SU-DHL-6 (cell line): ENCODE results near the gene PHACTR3.
A peak's percentile ranks its signal among the peaks of the same experiment; 100 is the strongest.

Source experiments
- H2AFZ ChIP-seq: fragments of 200-600 bp; sonication (generic); 2 replicates; pipeline ENCODE4 v1.6.1; 2014; ENCODE audit warnings: low read depth, mild to moderate bottlenecking, moderate library complexity, mixed read lengths, antibody characterized with exemption, low read length; ENCODE audit not compliant: severe bottlenecking
- H3F3A ChIP-seq: fragments of 200-600 bp; shearing (Covaris generic); 2 replicates; pipeline ENCODE4 v1.6.0; 2016; ENCODE audit warnings: antibody characterized with exemption, mild to moderate bottlenecking; ENCODE audit not compliant: insufficient read depth
- H3K27ac ChIP-seq: fragments of 200-600 bp; sonication (generic); 2 replicates; pipeline ENCODE4 v1.5.1; 2016; ENCODE audit warnings: low read depth, mild to moderate bottlenecking, low read length, moderate library complexity, mixed read lengths
- H3K27me3 ChIP-seq: fragments of 200-600 bp; sonication (generic), shearing (Covaris generic); 2 replicates; pipeline ENCODE4 v1.6.0; 2014; ENCODE audit warnings: mild to moderate bottlenecking, low read length
- H3K36me3 ChIP-seq: fragments of 200-600 bp; sonication (generic); 2 replicates; pipeline ENCODE4 v1.6.1; 2014; ENCODE audit warnings: mild to moderate bottlenecking, low read length, mixed read lengths
- H3K4me2 ChIP-seq: fragments of 300-600, 200-600 bp; shearing (Covaris generic), sonication (generic); 2 replicates; pipeline ENCODE4 v1.6.0; 2014; ENCODE audit warnings: low read length, low read depth, mild to moderate bottlenecking; ENCODE audit not compliant: poor library complexity, severe bottlenecking
- H3K4me3 ChIP-seq: fragments of 200-600 bp; sonication (generic); 2 replicates; pipeline ENCODE4 v1.5.1; 2014; ENCODE audit warnings: antibody characterized with exemption, low read length, mild to moderate bottlenecking, mixed read lengths; ENCODE audit not compliant: insufficient read depth, poor library complexity, severe bottlenecking
- H3K79me2 ChIP-seq: fragments of 200-600 bp; sonication (generic); 2 replicates; pipeline ENCODE4 v1.6.1; 2014; ENCODE audit warnings: mild to moderate bottlenecking, low read length, moderate library complexity; ENCODE audit not compliant: insufficient read depth
- H3K9ac ChIP-seq: fragments of 200-600 bp; sonication (generic); 2 replicates; pipeline ENCODE4 v1.7.0; 2014; ENCODE audit warnings: mild to moderate bottlenecking, low read length
- H3K9me2 ChIP-seq: fragments of 200-600 bp; sonication (generic); replicated peaks from 2 replicates; pipeline ENCODE4 v1.6.1; 2014; ENCODE audit warnings: low read length; ENCODE audit not compliant: insufficient read depth
- H3K9me3 ChIP-seq: fragments of 200-600 bp; sonication (generic); 2 replicates; pipeline ENCODE4 v1.6.1; 2014; ENCODE audit warnings: low read length, mixed read lengths; ENCODE audit not compliant: insufficient read depth
- H4K20me1 ChIP-seq: fragments of 200-600 bp; sonication (generic); 2 replicates; pipeline ENCODE4 v1.6.1; 2014; ENCODE audit warnings: low read depth, mild to moderate bottlenecking, antibody characterized with exemption, low read length, moderate library complexity, mixed read lengths
- EZH2phosphoT487 ChIP-seq: fragments of 200-600 bp; sonication (generic), shearing (Covaris generic); conservative IDR thresholded peaks from 2 replicates; pipeline ENCODE4 v1.6.1; 2018; ENCODE audit warnings: mild to moderate bottlenecking, antibody characterized with exemption, low read length, moderate library complexity, mixed read lengths
- TF ChIP-seq, protein P1 (sequence below): fragments of 200-600 bp; sonication (generic); IDR thresholded peaks from one replicate; pipeline ENCODE4 v1.5.1; 2017; ENCODE audit warnings: antibody characterized with exemption, mild to moderate bottlenecking, low read length, moderate library complexity; ENCODE audit not compliant: insufficient read depth, poor library complexity, severe bottlenecking

PHACTR3 gene

GRCh38 chr20:59559863-59560262 is 44.5 kb upstream of the PHACTR3 start:
- H4K20me1 ChIP-seq: no peaks in the 10 kb centered on the region
- H2AFZ ChIP-seq: no peak overlapping the region
- H3K36me3 ChIP-seq: no peaks in the 10 kb centered on the region
- H3K79me2 ChIP-seq: no peaks in the 10 kb centered on the region
- no peak overlapping the region for H3K4me3 ChIP-seq
- no peaks in the 10 kb centered on the region for H3K9me3 ChIP-seq
- H3K27ac ChIP-seq: no peak overlapping the region
- no peak overlapping the region for H3K9ac ChIP-seq
- no peaks in the 10 kb centered on the region for H3K27me3 ChIP-seq
- H3F3A ChIP-seq: no peaks in the 10 kb centered on the region
- no peak for TF ChIP-seq EZH2phosphoT487
- TF ChIP-seq, protein P1, sequence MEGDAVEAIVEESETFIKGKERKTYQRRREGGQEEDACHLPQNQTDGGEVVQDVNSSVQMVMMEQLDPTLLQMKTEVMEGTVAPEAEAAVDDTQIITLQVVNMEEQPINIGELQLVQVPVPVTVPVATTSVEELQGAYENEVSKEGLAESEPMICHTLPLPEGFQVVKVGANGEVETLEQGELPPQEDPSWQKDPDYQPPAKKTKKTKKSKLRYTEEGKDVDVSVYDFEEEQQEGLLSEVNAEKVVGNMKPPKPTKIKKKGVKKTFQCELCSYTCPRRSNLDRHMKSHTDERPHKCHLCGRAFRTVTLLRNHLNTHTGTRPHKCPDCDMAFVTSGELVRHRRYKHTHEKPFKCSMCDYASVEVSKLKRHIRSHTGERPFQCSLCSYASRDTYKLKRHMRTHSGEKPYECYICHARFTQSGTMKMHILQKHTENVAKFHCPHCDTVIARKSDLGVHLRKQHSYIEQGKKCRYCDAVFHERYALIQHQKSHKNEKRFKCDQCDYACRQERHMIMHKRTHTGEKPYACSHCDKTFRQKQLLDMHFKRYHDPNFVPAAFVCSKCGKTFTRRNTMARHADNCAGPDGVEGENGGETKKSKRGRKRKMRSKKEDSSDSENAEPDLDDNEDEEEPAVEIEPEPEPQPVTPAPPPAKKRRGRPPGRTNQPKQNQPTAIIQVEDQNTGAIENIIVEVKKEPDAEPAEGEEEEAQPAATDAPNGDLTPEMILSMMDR: no peak
- H3K9me2 ChIP-seq: no peaks in the 10 kb centered on the region
- no peak overlapping the region for H3K4me2 ChIP-seq

- no peaks in the 10 kb centered on the region for H4K20me1 ChIP-seq
These were observed 43.6 kb upstream of the PHACTR3 start for GRCh38 chr20:59560588-59561227.

GRCh38 chr20:59561228-59561605 is 43.1 kb upstream of the PHACTR3 start:
- H3K9ac ChIP-seq: no peak overlapping the region
- H3K36me3 ChIP-seq: no peaks in the 10 kb centered on the region
- no peak for TF ChIP-seq EZH2phosphoT487
- TF ChIP-seq, protein P1: no peak
- no peaks in the 10 kb centered on the region for H3K9me3 ChIP-seq
- H3F3A ChIP-seq: no peaks in the 10 kb centered on the region
- no peaks in the 10 kb centered on the region for H3K79me2 ChIP-seq
- H3K4me2 ChIP-seq: no peak overlapping the region
- no peak overlapping the region for H2AFZ ChIP-seq
- no peak overlapping the region for H3K27ac ChIP-seq
- H3K9me2 ChIP-seq: no peaks in the 10 kb centered on the region
- no peak overlapping the region for H3K4me3 ChIP-seq
- no peaks in the 10 kb centered on the region for H3K27me3 ChIP-seq
- no peaks in the 10 kb centered on the region for H4K20me1 ChIP-seq

More at GRCh38 chr20:59560588-59561227, 43.6 kb upstream of the PHACTR3 start:
- Histone ChIP-seq H3K27me3 (no peaks in the 10 kb centered on the region), H3F3A (no peaks in the 10 kb centered on the region), H3K79me2 (no peaks in the 10 kb centered on the region), H3K27ac (no peak overlapping the region), H3K9me2 (no peaks in the 10 kb centered on the region), H3K4me3 (no peak overlapping the region), H2AFZ (no peak overlapping the region), H3K4me2 (no peak overlapping the region), H3K36me3 (no peaks in the 10 kb centered on the region), H3K9ac (no peak overlapping the region), H3K9me3 (no peaks in the 10 kb centered on the region)
- TF ChIP-seq, protein P1: peak; percentile 49
- no peak for TF ChIP-seq EZH2phosphoT487
